ENCODE data around the gene OR8G1. TPM values are rescaled to one million over a fixed set of nuclear protein-coding genes. Genes with fewer than 3 reads are reported as not detected.

Gene OR8G1
- not detected for total RNA-seq

- H3K9me3 Mint-ChIP-seq, result peaks cover 7% of the 10 kb centered on the region
- H3K36me3 Mint-ChIP-seq (ENCODE audit: low read depth), result no peaks in the 10 kb centered on the region
- no peaks in the 10 kb centered on the region for H3K4me1 Mint-ChIP-seq
- H3K4me3 Mint-ChIP-seq, result no peak within 1 kb of the TSS
- H3K27me3 Mint-ChIP-seq, result peaks cover 12% of the 10 kb centered on the region
- ATAC-seq (replicated peaks), result no peak
- no peak within 1 kb of the TSS for H3K27ac Mint-ChIP-seq
Observed at GRCh38 chr11:124240621-124241397, at the start of gene OR8G1. OR8G1 (plus strand) TSS chr11:124241095; CDS start chr11:124249676, 8,581 bp downstream.

DNA sequence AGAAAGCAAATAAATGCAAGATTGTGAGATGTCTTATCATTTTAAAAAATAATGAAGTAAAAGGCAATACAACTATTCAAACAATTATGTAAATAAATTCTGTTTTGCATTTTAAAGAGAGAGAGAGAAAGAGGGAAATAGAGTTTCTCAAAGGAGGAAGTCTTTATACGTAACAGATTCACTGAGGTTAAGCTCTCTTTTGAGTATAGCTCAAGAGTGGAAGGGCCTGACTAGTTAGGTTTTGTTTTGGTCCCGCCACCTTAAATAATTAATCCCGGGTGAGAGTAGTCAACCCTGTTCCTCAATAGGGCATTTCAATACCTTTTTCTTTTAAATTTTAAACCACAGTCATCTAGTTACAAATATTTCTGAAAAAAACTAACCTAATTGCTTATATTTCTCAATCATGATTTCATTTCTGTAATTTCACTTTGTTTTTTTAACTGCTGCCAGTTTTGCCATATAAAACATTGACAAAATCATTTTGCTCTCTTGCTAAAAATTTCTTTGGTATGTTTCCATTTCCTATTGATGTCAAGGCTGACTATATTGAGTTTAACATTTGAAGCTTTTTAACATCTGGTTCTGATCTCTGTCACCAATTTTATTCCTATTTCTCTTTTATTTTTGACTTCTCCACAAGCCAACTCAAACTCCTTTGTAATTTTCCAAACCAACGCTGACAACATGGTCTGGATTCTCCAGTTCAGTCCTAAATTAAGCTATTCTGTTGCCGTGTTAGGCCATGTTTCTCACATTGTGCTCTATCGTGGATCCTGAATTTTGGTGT is 47.5 kb upstream of the OR8G1 start:
- H3K27me3 Mint-ChIP-seq, result peaks cover 24% of the 10 kb centered on the region
- H3K36me3 Mint-ChIP-seq (ENCODE audit: low read depth), result no peaks in the 10 kb centered on the region
- ATAC-seq (replicated peaks), result no peak
- no peak overlapping the region for H3K27ac Mint-ChIP-seq
- no peaks in the 10 kb centered on the region for H3K9me3 Mint-ChIP-seq
- H3K4me1 Mint-ChIP-seq, result no peaks in the 10 kb centered on the region
- H3K4me3 Mint-ChIP-seq, result no peak overlapping the region

- no peaks in the 10 kb centered on the region for H3K4me1 Mint-ChIP-seq
Observed at GRCh38 chr11:124194293-124195188, 46.4 kb upstream of the OR8G1 start.

GRCh38 chr11:124195189-124195734 is 45.6 kb upstream of the OR8G1 start:
- H3K36me3 Mint-ChIP-seq (ENCODE audit: low read depth), result no peaks in the 10 kb centered on the region
- peak; percentile 73 for ATAC-seq (replicated peaks)
- no peaks in the 10 kb centered on the region for H3K9me3 Mint-ChIP-seq
- H3K4me3 Mint-ChIP-seq, result no peak overlapping the region
- peaks cover 21% of the 10 kb centered on the region for H3K27me3 Mint-ChIP-seq
- H3K27ac Mint-ChIP-seq, result no peak overlapping the region
- H3K4me1 Mint-ChIP-seq, result no peaks in the 10 kb centered on the region

More at GRCh38 chr11:124194293-124195188, 46.4 kb upstream of the OR8G1 start:
- H3K9me3 Mint-ChIP-seq, result no peaks in the 10 kb centered on the region
- peaks cover 23% of the 10 kb centered on the region for H3K27me3 Mint-ChIP-seq
- ATAC-seq (replicated peaks), result no peak
- H3K36me3 Mint-ChIP-seq (ENCODE audit: low read depth), result no peaks in the 10 kb centered on the region
- no peak overlapping the region for H3K27ac Mint-ChIP-seq
- no peak overlapping the region for H3K4me3 Mint-ChIP-seq

- no peak overlapping the region for H3K27ac Mint-ChIP-seq
- H3K9me3 Mint-ChIP-seq, result no peaks in the 10 kb centered on the region
- H3K4me3 Mint-ChIP-seq, result no peak overlapping the region
- peaks cover 10% of the 10 kb centered on the region for H3K27me3 Mint-ChIP-seq
- no peaks in the 10 kb centered on the region for H3K4me1 Mint-ChIP-seq
- no peak for ATAC-seq (replicated peaks)
- H3K36me3 Mint-ChIP-seq (ENCODE audit: low read depth), result no peaks in the 10 kb centered on the region
Observed at GRCh38 chr11:124197999-124198398, 42.9 kb upstream of the OR8G1 start.

- Mint-ChIP-seq H3K27ac (no peak overlapping the region), H3K36me3 (ENCODE audit: low read depth) (no peaks in the 10 kb centered on the region)
Observed at GRCh38 chr11:124198897-124199296, 42.0 kb upstream of the OR8G1 start.

DNA sequence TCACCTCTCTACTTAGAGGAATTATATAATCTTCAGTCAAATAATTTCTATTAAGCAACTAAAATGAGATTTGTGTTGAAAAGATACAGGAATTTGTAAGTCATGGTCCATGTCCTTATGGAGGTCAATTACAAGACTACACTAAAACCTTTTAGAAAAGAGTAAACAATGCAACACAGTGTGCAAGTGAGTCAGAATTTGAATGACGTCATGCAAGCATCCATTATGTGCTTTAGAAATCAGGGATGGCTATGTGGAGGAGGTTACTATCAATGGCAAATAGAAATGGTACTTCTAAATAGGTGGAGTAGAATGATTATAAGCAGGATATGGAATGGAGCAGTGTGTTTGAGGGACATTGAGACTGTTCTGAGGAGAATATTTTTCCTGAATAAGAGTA is 41.2 kb upstream of the OR8G1 start:
- Mint-ChIP-seq H3K4me1 (no peaks in the 10 kb centered on the region), H3K27ac (no peak overlapping the region), H3K4me3 (no peak overlapping the region), H3K27me3 (peaks cover 9% of the 10 kb centered on the region), H3K9me3 (no peaks in the 10 kb centered on the region), H3K36me3 (ENCODE audit: low read depth) (no peaks in the 10 kb centered on the region)
- no peak for ATAC-seq (replicated peaks)

More at GRCh38 chr11:124198897-124199296, 42.0 kb upstream of the OR8G1 start:
- Mint-ChIP-seq H3K9me3 (no peaks in the 10 kb centered on the region), H3K4me3 (no peak overlapping the region), H3K4me1 (no peaks in the 10 kb centered on the region), H3K27me3 (peaks cover 7% of the 10 kb centered on the region)
- peak; percentile 23 for ATAC-seq (replicated peaks)

DNA sequence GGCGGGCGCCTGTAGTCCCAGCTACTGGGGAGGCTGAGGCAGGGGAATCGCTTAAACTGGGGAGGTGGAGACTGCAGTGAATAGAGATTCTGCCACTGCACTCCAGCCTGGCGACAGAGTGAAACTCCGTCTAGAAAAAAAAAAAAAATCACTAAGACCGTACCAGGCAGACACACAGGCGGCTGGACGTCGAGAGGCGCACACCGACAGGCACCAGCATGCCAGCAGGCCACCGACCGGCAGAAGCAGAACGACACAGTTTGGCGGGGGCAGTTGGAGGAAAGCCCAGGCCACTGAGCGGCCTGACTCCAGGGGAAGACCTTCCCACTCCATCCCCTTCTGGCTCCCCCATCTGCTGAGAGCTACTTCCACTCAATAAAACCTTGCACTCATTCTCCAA is 40.2 kb upstream of the OR8G1 start:
- H3K36me3 Mint-ChIP-seq (ENCODE audit: low read depth), result no peaks in the 10 kb centered on the region
- no peak overlapping the region for H3K27ac Mint-ChIP-seq
- ATAC-seq (replicated peaks), result no peak
- H3K4me1 Mint-ChIP-seq, result no peaks in the 10 kb centered on the region
- H3K4me3 Mint-ChIP-seq, result no peak overlapping the region
- peaks cover 6% of the 10 kb centered on the region for H3K27me3 Mint-ChIP-seq
- H3K9me3 Mint-ChIP-seq, result no peaks in the 10 kb centered on the region

GRCh38 chr11:124202951-124203350 is 37.9 kb upstream of the OR8G1 start:
- H3K27ac Mint-ChIP-seq, result no peak overlapping the region
- no peaks in the 10 kb centered on the region for H3K36me3 Mint-ChIP-seq (ENCODE audit: low read depth)

DNA sequence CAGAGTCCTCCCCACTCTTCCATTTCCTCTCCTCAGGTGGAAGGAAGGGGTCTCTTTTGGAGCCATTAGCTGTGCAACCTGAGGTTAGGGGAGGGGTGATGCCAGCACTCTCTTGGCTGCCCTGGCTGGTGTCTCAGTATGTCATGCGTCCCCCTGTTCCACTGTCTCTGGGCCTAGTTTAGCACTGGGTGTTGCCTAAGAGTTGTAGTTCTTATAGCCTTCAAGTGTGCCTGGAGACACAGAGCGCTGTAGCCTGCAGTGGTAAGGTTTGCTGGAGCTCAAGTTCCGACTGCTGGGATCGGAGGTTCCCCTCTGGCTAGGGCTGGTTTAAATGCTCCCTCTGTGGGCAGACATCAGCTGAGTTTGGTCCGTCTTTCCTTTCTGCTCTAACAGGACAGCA is 36.9 kb upstream of the OR8G1 start:
- Mint-ChIP-seq H3K27ac (no peak overlapping the region), H3K36me3 (ENCODE audit: low read depth) (no peaks in the 10 kb centered on the region), H3K27me3 (peaks cover 3% of the 10 kb centered on the region), H3K9me3 (no peaks in the 10 kb centered on the region), H3K4me3 (no peak overlapping the region), H3K4me1 (no peaks in the 10 kb centered on the region)
- ATAC-seq (replicated peaks), result no peak

More at GRCh38 chr11:124202951-124203350, 37.9 kb upstream of the OR8G1 start:
- Mint-ChIP-seq H3K4me3 (no peak overlapping the region), H3K27me3 (peaks cover 3% of the 10 kb centered on the region), H3K4me1 (no peaks in the 10 kb centered on the region), H3K9me3 (no peaks in the 10 kb centered on the region)
- ATAC-seq (replicated peaks), result no peak

- no peak for ATAC-seq (replicated peaks)
- H3K36me3 Mint-ChIP-seq (ENCODE audit: low read depth), result no peaks in the 10 kb centered on the region
- H3K27ac Mint-ChIP-seq, result no peak overlapping the region
- H3K27me3 Mint-ChIP-seq, result peaks cover 6% of the 10 kb centered on the region
- no peaks in the 10 kb centered on the region for H3K9me3 Mint-ChIP-seq
- no peak overlapping the region for H3K4me3 Mint-ChIP-seq
- H3K4me1 Mint-ChIP-seq, result no peaks in the 10 kb centered on the region
Observed at GRCh38 chr11:124207102-124207792, 33.6 kb upstream of the OR8G1 start.

DNA sequence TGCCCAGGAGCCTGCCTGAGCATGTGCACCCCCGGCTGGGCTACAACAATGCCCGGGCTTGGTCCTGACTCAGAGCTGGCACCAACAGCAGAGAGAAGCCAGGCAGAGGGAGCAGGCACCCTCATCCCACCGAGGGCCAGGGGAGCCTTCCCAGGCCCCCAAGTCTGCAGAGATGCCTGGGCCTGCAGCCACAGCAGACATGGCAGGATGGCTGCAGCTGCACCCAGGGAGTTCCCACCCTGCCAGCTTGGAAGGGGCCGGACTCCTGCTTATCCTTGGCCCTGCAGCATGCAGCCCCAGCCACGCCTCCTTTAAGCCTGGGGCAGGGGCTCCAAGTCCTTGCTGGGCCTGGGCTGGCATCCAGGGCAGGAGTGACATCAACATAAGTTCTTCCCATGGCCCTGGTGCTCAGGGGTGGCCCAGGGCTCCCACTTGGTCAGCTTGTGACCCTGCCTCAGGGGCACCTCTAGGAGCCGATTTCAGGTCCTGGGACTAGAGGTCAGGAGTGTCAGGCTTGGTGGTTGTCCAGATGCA is 31.0 kb upstream of the OR8G1 start:
- Mint-ChIP-seq H3K4me1 (no peaks in the 10 kb centered on the region), H3K36me3 (ENCODE audit: low read depth) (no peaks in the 10 kb centered on the region), H3K27me3 (peaks cover 6% of the 10 kb centered on the region), H3K9me3 (no peaks in the 10 kb centered on the region), H3K27ac (no peak overlapping the region), H3K4me3 (no peak overlapping the region)
- ATAC-seq (replicated peaks), result no peak

DNA sequence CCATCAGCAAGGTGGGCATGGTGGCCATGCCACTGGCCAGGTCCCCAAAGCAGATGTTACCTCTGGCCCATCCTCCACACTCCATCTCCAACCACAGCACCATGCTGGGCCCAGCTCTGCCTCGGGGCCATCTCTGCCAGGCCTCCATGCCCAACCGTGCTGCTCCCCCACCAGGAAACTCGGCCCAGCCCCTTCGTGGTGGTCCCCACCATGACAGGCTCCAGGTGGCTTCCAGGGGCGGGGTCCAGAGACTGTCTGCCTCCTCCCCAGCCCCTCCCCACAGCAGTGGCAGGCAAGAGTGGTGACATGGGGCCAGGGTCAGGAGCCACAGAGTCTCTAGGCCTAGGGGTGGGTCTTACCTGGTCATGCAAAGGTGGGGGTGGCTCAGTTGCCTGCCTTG is 30.5 kb upstream of the OR8G1 start:
- Mint-ChIP-seq H3K4me1 (no peaks in the 10 kb centered on the region), H3K36me3 (ENCODE audit: low read depth) (no peaks in the 10 kb centered on the region), H3K9me3 (no peaks in the 10 kb centered on the region), H3K27ac (no peak overlapping the region), H3K4me3 (no peak overlapping the region), H3K27me3 (peaks cover 9% of the 10 kb centered on the region)
- ATAC-seq (replicated peaks), result no peak

All from activated T-helper 17 cell treated with anti-CD3 and anti-CD28 coated beads, Interleukin-2, amount 50 U/mL, for 72 hours (primary cell).